Measurements from ENCODE around the gene CACNA2D1.

- TF ChIP-seq EZH2 (IDR thresholded peaks at IDR 0.05) (no peak), CTCF (IDR thresholded peaks at IDR 0.05) (no peak)
Measured at GRCh38 chr7:82114237-82114636, 329.3 kb downstream of the CACNA2D1 start.

Measured in neural progenitor cell (in vitro differentiated cells).